Stimulated activated CD8-positive, alpha-beta memory T cell treated with anti-CD3 and anti-CD28 coated beads, Interleukin-2, amount 100 ng/mL, for 1 hour (primary cell): ENCODE measurements around the gene RYR3.

Experiments
- DNase-seq, 2 donors: peaks; one replicate each; pipeline ENCODE4 v3.0.0-alpha.2; 2020; ENCODE audit warnings: low read depth in 2 of 2

RYR3 gene

GRCh38 chr15:33701304-33701696, 390.5 kb downstream of the RYR3 start:
- DNase-seq = no peak

GRCh38 chr15:33706173-33706572, 395.4 kb downstream of the RYR3 start:
- no peak for DNase-seq

- DNase-seq = no peak
These were observed 400.0 kb downstream of the RYR3 start for GRCh38 chr15:33710748-33711147.

- DNase-seq = no peak
These were observed 405.3 kb downstream of the RYR3 start for GRCh38 chr15:33716025-33716424.

GRCh38 chr15:33720952-33721351, 410.2 kb downstream of the RYR3 start:
- DNase-seq = no peak

- no peak for DNase-seq
These were observed 411.4 kb downstream of the RYR3 start for GRCh38 chr15:33722005-33722672.

GRCh38 chr15:33722673-33723015, 411.9 kb downstream of the RYR3 start:
- no peak for DNase-seq

- DNase-seq = no peak
These were observed 413.7 kb downstream of the RYR3 start for GRCh38 chr15:33724321-33725036.

GRCh38 chr15:33729653-33730052, 418.9 kb downstream of the RYR3 start:
- no peak for DNase-seq

GRCh38 chr15:33730815-33731214, 420.0 kb downstream of the RYR3 start:
- no peak for DNase-seq

- no peak for DNase-seq
These were observed 424.4 kb downstream of the RYR3 start for GRCh38 chr15:33735143-33735542.

- no peak for DNase-seq
These were observed 425.0 kb downstream of the RYR3 start for GRCh38 chr15:33735637-33736247.

GRCh38 chr15:33737687-33738601, 427.2 kb downstream of the RYR3 start:
- no peak for DNase-seq

GRCh38 chr15:33738941-33739664, 428.3 kb downstream of the RYR3 start:
- no peak for DNase-seq

- no peak for DNase-seq
These were observed 431.5 kb downstream of the RYR3 start for GRCh38 chr15:33742306-33742705.

- no peak for DNase-seq
These were observed 432.0 kb downstream of the RYR3 start for GRCh38 chr15:33742800-33743199.

- no peak for DNase-seq
These were observed 435.4 kb downstream of the RYR3 start for GRCh38 chr15:33746203-33746602.

GRCh38 chr15:33753012-33753411, 442.2 kb downstream of the RYR3 start:
- no peak for DNase-seq

GRCh38 chr15:33754242-33754641, 443.5 kb downstream of the RYR3 start:
- no peak for DNase-seq

- DNase-seq = no peak
These were observed 446.2 kb downstream of the RYR3 start for GRCh38 chr15:33756961-33757360.

- DNase-seq = no peak
These were observed 446.9 kb downstream of the RYR3 start for GRCh38 chr15:33757516-33758232.
